ENCODE measurements around the gene ZNF768.

GRCh38 chr16:30566531-30566930, 40.2 kb upstream of the ZNF768 start:
- TF ChIP-seq CTCF (IDR thresholded peaks at IDR 0.05) (no peak), EZH2 (IDR thresholded peaks at IDR 0.05; ENCODE audit: borderline replicate concordance, insufficient read depth, low read depth, low read length, poor library complexity, severe bottlenecking) (no peak)
